ENCODE results near the gene SMPD2. TPM values are rescaled to one million over a fixed set of nuclear protein-coding genes. Genes with fewer than 3 reads are reported as not detected.

The SMPD2 gene, protein sequence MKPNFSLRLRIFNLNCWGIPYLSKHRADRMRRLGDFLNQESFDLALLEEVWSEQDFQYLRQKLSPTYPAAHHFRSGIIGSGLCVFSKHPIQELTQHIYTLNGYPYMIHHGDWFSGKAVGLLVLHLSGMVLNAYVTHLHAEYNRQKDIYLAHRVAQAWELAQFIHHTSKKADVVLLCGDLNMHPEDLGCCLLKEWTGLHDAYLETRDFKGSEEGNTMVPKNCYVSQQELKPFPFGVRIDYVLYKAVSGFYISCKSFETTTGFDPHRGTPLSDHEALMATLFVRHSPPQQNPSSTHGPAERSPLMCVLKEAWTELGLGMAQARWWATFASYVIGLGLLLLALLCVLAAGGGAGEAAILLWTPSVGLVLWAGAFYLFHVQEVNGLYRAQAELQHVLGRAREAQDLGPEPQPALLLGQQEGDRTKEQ
- 9.9 and 12.6 TPM in 2 replicates for total RNA-seq

DNA sequence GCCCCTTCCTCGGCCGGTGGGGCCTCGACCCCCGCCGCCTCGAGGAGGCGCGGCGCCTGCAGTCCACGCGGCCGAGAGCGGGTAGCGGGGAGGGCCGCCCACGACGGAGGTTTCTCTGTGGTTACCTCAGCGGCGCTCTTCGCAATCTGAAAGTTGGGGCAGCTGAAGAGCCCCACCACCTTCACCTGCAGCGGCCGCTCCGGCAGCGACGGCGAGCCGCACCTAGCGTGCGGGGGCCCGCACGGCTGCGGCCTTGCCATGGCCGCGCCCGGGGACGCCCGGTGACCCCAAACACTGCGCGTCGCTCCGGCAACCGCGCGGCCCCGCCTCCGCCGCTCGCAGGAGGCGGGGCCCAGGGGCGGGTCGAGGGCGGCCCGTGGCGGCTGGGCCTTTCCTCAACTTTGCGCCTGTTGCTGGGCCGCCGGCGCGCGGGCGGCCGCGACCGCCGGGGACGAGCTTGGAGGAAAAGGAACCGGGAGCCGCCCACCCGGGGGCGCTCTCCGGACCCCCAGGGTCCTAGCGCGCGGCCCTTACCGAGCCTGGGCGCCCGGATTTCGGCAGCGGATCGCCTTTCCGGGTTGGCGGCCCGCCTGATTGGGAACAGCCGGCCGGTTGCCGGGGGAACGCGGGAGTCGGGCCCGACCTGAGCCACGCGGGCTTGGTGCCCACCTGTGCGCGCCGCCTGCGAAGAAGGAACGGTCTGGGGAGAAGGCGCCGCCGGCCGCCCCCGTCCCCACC lies at the start of gene SMPD2, which contains the start of gene PPIL6:
Gene SMPD2 (plus strand): TSS at position 394 of the 738 bp plus-strand sequence. CDS start 398 bp downstream, outside the sequence.
Gene PPIL6 (minus strand): TSS at position 298 of the 738 bp plus-strand sequence. CDS start 38 bp downstream, at position 260.
- peak; percentile 92 for DNase-seq

DNA sequence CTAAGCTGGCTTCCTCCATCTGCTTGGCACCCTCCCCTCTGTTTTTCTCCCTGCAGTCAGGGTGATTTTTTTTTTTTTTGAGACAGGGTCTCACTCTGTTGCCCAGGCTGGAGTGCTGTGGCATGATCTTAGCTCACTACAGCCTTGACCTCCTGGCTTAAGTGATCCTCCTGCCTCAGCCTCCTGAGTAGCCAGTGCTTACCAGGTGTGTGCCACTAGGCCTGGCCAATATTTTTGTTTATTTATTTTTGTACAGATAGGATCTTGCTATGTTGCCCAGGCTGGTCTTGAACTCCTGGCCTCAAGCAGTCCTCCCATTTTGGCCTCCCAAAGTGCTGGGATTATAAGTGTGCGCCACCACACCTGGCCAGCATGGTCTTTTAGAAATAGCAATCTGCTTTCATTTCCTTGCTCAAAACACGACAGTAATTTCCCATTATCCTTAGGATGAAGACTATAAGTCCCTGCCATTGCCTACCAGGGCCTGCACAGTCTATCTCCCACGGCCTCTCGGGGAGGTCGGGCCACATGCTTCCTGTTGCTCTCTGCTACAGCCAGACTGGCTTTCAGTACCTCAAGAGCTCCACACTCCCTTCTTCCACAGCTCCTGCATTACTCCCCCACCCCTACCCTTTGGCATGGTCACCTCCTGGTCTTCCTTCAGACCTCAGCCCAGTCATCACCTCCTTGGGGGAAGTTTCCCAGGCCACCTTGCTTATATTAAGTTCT lies 47.2 kb upstream of the SMPD2 start:
- DNase-seq, result peak; percentile 8

DNA sequence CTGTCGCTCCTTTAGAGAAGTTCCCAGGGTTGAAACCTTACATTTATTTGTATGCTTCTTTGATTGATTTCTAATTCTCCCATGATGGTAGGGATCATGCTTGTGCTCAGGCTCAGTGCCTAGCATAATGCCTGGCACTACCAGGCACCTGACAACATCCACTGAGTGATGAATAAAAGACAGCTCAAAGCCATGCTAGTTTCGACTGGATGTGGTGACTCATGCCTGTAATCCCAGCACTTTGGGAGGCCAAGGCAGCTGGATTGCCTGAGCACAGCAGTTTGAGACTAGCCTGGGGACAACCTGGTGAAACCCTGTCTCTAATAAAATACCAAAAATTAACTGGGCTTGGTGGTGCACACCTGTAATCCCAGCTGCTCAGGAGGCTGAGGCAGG lies 46.6 kb upstream of the SMPD2 start:
- no peak for DNase-seq

DNA sequence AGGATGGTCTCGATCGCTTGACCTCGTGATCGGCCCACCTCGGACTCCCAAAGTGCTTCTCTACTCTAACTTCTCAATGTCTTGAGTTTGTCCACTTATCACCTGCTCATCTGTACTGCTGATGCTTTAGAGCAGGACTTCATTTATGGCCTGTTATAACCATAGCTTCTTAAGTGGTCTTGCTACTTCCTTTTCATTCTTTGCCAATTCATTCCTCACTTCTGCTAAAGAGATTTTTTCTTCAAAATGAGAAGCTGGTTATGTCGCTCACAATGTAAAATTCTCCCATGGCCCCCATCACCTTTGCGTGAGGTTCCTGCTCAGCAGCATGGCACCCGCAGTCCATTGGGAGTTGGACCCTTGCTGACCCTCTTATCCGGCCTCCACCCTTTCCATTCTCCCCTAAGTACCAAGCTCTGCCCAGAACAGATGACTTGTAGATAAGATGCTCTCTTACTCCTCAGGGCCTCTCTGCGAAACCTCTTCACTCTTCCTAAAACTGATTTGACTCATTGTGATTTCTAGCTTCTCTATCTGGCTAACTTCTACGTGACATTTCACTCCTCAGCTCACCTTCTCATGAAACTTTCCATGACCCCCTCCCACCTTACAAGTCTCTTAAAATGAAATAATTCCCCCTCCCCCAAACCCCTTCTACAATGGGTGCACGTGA lies 44.3 kb upstream of the SMPD2 start:
- no peak for DNase-seq

DNA sequence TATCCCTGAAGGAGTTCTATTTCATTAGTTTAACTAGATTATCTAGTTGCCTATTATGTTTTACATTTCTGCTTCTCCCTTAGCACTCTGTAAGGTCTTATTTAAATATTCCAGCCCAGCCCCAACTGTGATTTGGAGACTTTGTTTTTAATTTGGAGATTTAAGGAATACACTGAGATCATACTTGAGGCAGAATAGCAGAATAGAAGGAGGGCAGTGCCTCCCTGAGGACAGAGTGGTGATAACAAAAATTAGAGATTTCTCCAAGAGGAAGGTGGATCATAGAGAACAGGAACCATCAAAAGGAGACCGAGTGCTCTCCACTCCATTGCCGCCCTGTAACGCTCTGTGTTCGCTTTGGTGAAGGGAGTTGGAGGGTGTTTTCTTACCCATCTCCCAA lies 43.5 kb upstream of the SMPD2 start:
- DNase-seq, result peak; percentile 25

DNA sequence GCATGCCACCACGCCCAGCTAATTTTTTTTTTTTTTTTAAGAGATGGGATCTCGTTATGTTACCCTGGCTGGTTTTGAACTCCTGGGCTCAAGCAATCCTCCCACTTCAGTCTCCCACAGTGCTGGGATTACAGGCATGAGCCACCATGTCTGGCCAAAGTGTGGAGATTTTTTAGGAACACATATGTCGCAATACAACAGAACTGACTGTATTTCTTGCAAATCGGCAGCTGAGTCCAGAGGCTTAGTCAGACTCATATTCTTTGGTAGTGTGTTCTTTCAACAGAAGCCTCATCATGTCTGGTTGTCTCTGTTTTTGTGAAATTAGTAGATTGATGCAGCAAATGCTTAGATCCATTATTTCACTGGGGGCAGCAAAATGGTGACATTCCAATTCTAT lies 34.3 kb upstream of the SMPD2 start:
- DNase-seq, result no peak

DNA sequence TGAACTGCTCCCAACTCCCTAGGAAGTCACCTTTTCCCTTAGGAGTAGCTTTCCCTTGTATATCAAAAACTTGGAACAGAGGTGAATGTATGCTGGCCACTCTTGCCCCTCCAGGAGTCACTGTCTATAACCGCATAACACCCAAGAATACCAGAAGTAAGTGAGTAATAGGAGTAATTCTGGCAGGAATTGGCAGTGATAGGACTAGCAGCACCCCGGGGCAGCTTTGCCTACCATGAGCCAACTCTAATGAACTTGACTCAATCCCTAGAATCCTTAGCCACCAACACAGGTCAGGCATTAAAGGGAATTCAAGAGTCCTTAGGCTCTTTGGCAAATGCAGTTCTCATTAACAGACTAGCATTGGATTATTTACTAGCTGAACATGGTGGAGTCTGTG lies 29.5 kb upstream of the SMPD2 start:
- no peak for DNase-seq

DNA sequence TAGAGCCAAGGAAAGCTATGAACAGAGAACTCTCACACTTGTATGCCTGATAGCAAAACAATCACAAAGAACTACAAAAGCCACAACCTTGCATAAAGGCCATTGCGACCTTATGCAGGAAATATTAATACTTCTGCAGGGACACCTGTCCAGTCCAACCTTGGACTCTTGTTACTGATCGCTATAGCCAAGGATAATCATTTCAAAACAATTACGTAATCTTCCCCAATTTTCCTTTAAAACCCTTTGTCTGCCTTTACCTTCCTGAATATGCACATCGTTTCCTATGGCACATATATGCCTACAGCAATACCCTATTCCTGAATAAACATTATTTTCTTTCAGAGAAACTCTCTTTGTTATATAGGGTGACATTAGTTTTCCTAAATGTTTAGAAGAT lies 22.9 kb upstream of the SMPD2 start:
- no peak for DNase-seq

DNA sequence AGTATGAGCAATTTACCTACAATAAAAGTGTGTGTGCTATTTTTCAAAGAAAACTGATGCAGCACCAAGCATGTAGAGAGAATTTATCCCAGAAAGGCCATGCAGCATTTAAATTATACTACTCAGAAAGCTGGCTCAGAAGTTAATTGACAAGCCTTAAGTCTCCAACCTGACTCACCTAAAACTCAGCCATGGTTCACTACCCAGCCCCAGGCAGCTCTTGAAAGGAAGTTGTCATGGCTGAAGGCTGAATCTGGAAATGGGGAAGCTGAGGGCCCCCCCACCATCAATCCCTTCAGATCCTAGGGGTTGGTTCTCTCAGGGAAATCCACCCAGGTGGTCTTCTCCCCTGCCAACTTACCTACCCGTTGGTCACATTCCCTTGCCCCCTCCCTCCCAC lies 19.8 kb upstream of the SMPD2 start:
- no peak for DNase-seq

DNA sequence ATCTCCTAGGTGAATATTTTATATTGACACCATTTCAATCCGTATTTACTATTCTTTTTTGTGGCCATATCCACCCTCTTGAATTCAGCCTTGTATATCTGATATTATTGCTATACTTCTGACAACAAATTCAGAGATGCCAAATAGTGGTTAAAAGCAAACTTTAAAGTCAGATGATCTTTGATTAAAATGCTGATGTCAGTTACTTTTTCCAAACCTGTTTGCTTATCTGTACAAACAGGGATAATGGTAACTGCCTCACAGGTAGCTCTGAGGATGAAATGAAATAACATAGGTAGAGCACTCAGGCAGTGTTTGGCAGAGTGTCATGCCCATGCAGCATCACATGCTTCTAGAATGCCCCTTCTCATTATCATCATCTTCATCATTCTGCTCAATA lies 19.3 kb upstream of the SMPD2 start:
- no peak for DNase-seq

DNA sequence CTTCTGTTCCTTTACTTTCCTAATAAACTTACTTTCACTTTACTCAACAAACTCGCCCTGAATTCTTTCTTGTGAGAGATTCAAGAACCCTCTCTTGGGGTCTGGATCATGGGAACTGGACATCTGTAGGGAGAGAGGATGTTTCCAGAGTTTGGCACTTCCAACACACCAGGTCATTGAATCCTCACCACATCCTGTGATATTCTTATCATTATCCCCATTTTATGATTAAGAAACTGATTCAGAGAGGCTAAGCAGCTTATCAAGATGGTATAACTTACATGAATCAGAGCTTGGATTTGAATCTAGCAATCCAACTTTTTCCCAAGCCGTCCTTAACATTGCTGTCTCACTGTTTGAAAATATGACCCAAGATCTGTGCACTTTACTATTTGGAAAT lies 15.6 kb upstream of the SMPD2 start:
- DNase-seq, result no peak

DNA sequence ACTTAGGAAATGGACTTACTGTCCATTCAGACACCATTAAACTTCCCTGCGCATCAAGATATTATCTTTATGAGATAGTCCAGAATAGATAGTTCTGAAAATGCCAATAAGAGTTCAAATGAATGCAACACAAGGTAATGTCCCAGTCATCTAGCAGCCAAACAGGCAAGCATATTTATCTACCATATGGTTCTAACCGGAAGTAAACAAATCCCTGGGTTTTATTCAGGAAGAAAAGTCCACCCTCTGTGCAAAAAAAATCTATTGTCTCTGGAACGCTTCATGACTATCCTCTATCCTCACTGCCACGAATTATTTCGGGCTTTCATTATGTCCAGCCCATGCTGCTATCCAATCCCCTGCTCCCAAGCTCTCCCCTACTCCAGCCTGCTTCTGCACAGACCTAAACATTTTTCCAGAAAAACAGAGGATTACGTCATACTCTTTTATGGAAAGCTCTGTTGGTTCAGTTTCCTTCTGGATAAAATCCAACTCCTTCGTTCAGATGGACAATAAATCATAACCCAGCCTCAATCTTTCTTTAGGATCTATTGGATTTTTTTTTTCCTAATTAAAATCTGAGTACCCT lies 11.5 kb upstream of the SMPD2 start:
- peak; percentile 72 for DNase-seq

DNA sequence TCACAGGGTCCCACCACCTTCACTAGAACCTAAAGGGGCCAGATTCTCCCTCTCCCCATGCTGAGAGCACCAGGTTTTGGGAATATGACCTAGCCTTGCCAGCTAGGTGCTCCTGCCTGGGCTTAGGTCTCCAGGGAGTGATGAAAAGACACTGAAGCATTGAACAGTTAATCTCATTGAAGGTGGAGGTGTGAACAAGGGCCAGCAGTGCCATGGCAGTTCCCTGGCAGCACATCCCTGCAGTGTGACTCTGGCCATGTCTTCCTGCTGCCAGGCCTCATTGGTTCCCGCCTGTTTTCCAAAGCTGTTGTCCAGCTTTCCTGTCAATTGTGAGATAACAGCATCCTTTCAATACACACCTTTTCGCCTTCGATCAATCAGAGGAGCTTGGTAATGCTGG lies 11.0 kb upstream of the SMPD2 start:
- no peak for DNase-seq

DNA sequence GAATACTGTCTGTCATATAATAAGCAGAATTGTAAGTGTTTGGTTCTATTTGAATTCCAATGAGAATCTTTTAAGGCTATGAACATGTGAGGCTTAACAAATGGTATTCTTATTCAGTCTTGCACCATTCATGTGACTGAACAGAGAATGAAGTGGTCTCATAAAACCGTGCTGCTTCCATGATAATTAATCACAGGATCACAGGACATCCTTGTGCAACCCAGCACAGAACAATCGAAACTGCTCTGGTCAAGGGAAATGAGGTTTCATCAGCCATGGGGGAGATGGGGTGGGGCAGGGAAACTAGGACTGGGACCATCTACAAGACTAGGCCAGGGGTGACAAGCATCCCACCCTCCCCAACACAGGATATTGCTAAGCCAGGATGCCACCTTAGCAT lies 6.1 kb upstream of the SMPD2 start:
- no peak for DNase-seq

DNA sequence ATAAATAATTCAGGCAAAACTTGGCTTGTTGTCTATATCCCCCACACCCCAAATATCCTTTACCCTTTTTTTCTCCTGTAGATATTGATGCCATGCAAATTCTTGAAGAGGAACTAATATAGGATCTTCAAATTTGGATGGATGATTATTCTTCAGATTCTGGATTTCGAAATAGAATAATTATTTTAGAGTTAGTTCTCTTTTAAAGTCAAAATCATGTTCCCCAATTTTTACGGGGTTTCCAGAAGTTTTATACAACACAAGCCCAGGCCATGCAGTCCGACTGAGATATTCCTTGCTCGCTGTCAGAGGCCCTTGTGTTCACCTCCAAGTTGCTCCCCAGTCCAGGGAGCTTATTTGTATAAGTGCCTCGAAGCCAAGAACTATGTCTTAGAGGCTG lies 4.5 kb upstream of the SMPD2 start:
- DNase-seq, result no peak

DNA sequence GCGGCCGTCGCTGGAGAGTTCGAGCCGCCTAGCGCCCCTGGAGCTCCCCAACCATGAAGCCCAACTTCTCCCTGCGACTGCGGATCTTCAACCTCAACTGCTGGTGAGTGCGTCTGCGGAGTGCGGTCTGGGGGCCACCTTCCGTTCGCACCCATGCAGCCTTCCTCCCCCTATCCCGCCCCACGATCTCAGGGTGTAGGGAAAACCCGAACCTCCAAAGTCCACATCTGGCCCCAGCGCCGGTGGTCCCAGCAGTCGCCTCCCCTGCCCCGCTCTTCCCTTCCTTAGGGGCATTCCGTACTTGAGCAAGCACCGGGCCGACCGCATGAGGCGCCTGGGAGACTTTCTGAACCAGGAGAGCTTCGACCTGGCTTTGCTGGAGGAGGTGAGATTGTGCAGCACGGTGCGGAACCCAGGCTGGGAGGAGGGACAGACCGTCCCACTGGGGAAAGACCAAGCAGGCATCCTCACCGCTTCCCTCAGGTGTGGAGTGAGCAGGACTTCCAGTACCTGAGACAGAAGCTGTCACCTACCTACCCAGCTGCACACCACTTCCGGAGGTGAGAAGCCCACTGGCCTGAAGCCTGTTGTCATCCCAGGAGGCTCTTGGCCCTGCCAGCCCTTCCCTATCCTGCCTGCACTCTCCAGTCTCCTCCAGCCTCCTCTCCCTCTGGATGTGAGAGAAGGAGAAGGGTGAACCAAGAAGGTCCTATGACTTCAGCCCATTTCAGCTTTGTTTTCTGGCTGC lies 719 bp downstream of the SMPD2 start:
- peak; percentile 62 for DNase-seq

DNA sequence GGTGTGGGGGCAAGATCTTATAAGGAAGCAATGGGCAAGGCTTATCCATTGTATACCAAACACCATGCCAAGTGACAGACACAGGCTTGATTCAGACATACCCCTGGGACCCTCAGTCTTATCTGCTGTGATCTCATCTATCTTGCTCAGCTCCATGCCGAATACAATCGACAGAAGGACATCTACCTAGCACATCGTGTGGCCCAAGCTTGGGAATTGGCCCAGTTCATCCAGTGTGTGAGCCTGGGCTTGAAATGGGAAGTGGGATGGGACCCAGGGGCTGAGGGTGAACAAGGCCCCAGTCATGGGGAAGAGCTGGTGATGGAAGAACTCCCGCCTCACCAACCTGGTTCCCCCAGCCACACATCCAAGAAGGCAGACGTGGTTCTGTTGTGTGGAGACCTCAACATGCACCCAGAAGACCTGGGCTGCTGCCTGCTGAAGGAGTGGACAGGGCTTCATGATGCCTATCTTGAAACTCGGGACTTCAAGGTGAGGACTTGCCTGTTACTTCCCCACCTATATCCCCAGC lies 1.9 kb downstream of the SMPD2 start:
- DNase-seq, result no peak

DNA sequence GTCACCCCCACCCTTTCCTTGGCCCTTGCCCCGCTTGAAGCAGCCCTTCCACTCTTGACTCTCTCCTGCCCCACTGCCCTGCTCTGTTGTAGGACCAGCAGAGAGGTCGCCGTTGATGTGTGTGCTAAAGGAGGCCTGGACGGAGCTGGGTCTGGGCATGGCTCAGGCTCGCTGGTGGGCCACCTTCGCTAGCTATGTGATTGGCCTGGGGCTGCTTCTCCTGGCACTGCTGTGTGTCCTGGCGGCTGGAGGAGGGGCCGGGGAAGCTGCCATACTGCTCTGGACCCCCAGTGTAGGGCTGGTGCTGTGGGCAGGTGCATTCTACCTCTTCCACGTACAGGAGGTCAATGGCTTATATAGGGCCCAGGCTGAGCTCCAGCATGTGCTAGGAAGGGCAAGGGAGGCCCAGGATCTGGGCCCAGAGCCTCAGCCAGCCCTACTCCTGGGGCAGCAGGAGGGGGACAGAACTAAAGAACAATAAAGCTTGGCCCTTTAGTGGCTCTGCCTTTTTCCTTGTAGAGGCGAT lies 3.0 kb downstream of the SMPD2 start:
- no peak for DNase-seq

DNA sequence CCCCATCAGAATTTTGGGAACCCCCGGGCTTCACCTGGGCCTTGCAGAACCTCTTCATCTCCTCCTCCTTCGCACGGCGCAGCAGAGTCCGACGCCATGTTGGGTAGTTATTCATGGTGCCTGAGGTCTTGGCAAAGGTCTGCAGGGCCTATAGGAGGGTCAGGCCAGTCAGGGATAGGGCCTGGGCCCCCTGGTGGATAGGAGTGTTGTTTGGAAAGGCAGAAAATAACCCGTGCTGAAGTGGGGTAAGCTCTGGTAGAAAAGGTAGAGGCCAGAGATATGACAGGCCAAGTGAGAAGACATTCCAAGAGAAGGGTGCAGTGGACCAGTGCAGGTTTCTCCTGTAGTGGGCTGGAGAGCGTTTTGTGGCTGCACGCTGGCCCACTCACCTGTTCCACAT lies 4.9 kb downstream of the SMPD2 start:
- DNase-seq, result peak; percentile 19

DNA sequence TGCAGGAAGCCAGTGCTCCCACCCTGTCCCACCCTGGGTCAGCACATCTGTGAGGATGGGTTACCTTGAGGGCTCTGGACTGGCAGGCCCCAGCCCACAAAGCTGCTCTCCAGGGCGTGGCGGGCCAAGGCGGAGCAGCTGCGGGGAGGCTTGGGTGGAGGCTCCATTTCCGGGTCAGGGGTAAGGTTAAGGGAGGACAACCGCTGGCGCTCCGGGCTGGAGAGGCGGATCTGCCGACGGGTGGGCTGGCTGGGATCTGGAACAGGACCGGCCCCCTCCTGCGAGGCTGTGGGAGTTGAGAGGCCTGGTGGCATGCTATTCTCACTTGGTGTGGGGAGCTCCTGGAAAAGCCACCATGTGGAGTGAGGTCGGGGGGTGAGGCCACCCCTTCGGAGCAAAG lies 5.5 kb downstream of the SMPD2 start:
- no peak for DNase-seq

DNA sequence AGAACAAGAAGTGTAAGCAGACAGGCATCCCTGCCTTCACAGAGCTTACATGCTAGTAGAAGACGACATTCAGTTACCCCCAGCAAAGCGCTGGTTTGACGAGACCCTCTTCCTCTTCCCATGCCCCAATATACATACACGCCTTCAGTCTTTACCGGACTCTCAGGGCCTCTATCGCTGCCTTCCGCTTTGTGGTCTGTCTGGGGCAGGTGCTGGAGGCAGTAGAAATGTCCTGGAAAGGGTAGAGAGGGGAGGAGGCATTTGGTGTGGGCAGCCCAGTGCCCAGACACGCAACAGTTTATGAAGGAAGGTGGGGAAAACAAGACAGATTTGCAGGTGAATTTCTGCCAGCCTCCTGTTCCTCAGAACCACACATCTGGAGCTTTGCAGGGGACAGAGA lies 6.0 kb downstream of the SMPD2 start:
- no peak for DNase-seq
